Ishikawa (cell line): ENCODE results near the gene TMEM255B.

Source experiments
- CREB1 ChIP-seq: IDR thresholded peaks from 2 replicates; pipeline ENCODE4 v1.6.1; 2012; ENCODE audit warnings: low read depth
- MAX ChIP-seq: IDR thresholded peaks from 2 replicates; pipeline ENCODE4 v1.6.1; 2012

GRCh38 chr13:113791761-113792160 lies 32.7 kb downstream of the TMEM255B start:
- TF ChIP-seq CREB1 = no peak
- no peak for TF ChIP-seq MAX
